ENCODE data around the gene CASD1. TPM values are rescaled to one million over a fixed set of nuclear protein-coding genes. Genes with fewer than 3 reads are reported as not detected.

The CASD1 gene
- polyA plus RNA-seq, 1 donor from 2014 or later, result 187 TPM

DNA sequence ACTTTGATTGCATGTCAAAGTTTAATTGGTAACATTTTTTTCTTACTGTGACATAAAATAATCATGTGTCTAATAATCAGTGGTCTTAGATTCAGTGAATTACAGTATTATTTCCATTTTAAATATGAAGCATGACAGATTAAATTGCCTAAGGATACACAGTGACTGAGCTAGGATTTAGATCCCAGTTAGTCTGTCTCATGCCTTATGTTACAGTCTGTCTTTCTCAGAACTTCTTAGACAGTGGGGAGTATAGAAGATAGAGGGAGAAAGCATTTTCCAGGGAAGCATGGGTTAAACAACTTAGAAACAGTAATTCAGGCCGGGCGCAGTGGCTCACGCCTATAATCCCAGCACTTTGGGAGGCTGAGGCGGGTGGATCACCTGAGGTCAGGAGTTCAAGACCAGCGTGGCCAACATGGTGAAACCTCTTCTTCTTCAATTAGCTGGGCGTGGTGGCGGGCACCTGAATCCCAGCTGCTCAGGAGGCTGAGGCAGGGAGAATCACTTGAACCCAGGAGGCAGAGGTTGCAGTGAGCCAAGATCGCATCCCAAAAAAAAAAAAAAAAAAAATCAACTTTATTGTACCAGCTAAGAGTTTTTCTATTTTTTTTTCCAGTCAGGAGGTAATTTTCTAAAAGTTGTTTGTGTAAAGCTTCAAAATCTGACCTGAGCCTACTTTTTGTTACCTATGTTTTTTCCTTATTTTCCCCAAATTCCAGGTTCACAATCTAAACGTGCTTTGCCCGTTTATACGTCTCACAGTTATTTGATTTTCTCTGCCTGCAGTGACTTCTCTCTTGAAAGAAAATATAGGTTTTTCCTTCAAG, 3.3 kb downstream of the CASD1 start:
- H3K4me3 ChIP-seq (ENCODE audit: low read length), result peak overlapping the region; percentile 72
- TF ChIP-seq RAD21 (conservative IDR thresholded peaks at IDR 0.05), result no peak
- TF ChIP-seq, protein P1, sequence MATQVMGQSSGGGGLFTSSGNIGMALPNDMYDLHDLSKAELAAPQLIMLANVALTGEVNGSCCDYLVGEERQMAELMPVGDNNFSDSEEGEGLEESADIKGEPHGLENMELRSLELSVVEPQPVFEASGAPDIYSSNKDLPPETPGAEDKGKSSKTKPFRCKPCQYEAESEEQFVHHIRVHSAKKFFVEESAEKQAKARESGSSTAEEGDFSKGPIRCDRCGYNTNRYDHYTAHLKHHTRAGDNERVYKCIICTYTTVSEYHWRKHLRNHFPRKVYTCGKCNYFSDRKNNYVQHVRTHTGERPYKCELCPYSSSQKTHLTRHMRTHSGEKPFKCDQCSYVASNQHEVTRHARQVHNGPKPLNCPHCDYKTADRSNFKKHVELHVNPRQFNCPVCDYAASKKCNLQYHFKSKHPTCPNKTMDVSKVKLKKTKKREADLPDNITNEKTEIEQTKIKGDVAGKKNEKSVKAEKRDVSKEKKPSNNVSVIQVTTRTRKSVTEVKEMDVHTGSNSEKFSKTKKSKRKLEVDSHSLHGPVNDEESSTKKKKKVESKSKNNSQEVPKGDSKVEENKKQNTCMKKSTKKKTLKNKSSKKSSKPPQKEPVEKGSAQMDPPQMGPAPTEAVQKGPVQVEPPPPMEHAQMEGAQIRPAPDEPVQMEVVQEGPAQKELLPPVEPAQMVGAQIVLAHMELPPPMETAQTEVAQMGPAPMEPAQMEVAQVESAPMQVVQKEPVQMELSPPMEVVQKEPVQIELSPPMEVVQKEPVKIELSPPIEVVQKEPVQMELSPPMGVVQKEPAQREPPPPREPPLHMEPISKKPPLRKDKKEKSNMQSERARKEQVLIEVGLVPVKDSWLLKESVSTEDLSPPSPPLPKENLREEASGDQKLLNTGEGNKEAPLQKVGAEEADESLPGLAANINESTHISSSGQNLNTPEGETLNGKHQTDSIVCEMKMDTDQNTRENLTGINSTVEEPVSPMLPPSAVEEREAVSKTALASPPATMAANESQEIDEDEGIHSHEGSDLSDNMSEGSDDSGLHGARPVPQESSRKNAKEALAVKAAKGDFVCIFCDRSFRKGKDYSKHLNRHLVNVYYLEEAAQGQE (IDR thresholded peaks at IDR 0.05; ENCODE audit: borderline replicate concordance), result no peak
- no peak for TF ChIP-seq SMC3 (conservative IDR thresholded peaks at IDR 0.05; ENCODE audit: poor library complexity)
- no peak for TF ChIP-seq POLR2AphosphoS5 (IDR thresholded peaks at IDR 0.05)
- no peak for TF ChIP-seq TAF1 (IDR thresholded peaks at IDR 0.05; ENCODE audit: low read depth)
- no peak for TF ChIP-seq EP300 (conservative IDR thresholded peaks at IDR 0.05; ENCODE audit: poor library complexity, severe bottlenecking)
- TF ChIP-seq EZH2 (IDR thresholded peaks at IDR 0.05; ENCODE audit: borderline replicate concordance, insufficient read depth, low read length, poor library complexity, severe bottlenecking), result no peak
- TF ChIP-seq, protein P2, sequence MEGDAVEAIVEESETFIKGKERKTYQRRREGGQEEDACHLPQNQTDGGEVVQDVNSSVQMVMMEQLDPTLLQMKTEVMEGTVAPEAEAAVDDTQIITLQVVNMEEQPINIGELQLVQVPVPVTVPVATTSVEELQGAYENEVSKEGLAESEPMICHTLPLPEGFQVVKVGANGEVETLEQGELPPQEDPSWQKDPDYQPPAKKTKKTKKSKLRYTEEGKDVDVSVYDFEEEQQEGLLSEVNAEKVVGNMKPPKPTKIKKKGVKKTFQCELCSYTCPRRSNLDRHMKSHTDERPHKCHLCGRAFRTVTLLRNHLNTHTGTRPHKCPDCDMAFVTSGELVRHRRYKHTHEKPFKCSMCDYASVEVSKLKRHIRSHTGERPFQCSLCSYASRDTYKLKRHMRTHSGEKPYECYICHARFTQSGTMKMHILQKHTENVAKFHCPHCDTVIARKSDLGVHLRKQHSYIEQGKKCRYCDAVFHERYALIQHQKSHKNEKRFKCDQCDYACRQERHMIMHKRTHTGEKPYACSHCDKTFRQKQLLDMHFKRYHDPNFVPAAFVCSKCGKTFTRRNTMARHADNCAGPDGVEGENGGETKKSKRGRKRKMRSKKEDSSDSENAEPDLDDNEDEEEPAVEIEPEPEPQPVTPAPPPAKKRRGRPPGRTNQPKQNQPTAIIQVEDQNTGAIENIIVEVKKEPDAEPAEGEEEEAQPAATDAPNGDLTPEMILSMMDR (IDR thresholded peaks at IDR 0.05; ENCODE audit: poor library complexity, severe bottlenecking), result no peak
- TF ChIP-seq MXI1 (conservative IDR thresholded peaks at IDR 0.05; ENCODE audit: poor library complexity, severe bottlenecking), result no peak
- H3K27ac ChIP-seq (ENCODE audit: low read length), result peak overlapping the region; percentile 88
- peak overlapping the region; percentile 7 for H3K9ac ChIP-seq (ENCODE audit: low read length)
- H3K27me3 ChIP-seq (ENCODE audit: insufficient read depth, low read depth, low read length), result no peaks in the 10 kb centered on the region
- no peaks in the 10 kb centered on the region for H3K36me3 ChIP-seq (ENCODE audit: insufficient read depth, low read length)
- H2AFZ ChIP-seq (ENCODE audit: low read depth, low read length), result no peak overlapping the region
- H3K9me2 ChIP-seq (ENCODE audit: insufficient read depth, low read length), result no peaks in the 10 kb centered on the region
- H3F3A ChIP-seq (ENCODE audit: insufficient read depth, low read length, poor library complexity, severe bottlenecking), result no peaks in the 10 kb centered on the region
- peak overlapping the region; percentile 98 for H3K4me2 ChIP-seq (ENCODE audit: low read length)
- peaks cover 90% of the 10 kb centered on the region for H3K79me2 ChIP-seq (replicated peaks; ENCODE audit: insufficient read depth, low read length)
- H4K20me1 ChIP-seq (ENCODE audit: insufficient read depth), result no peaks in the 10 kb centered on the region
- no peaks in the 10 kb centered on the region for H3K9me3 ChIP-seq (ENCODE audit: low read length)

DNA sequence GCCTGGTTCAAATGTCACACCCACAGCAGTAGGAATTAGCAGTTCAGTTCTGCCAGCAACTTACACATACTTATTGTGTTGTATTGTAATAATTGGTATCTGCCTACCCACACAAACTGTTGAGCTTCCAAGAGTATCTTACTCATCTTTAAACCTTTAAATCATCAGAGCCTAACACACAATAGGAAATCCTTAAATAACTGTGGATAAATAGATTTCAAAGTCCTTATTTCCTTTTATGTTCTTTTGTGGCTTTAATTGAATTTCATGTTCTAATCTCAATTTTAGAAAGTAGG, 3.9 kb downstream of the CASD1 start:
- Histone ChIP-seq H3F3A (ENCODE audit: insufficient read depth, low read length, poor library complexity, severe bottlenecking) (no peaks in the 10 kb centered on the region), H3K9ac (ENCODE audit: low read length) (peak overlapping the region; percentile 7), H3K36me3 (ENCODE audit: insufficient read depth, low read length) (no peaks in the 10 kb centered on the region), H2AFZ (ENCODE audit: low read depth, low read length) (no peak overlapping the region), H3K27me3 (ENCODE audit: insufficient read depth, low read depth, low read length) (no peaks in the 10 kb centered on the region), H3K9me3 (ENCODE audit: low read length) (no peaks in the 10 kb centered on the region), H4K20me1 (ENCODE audit: insufficient read depth) (no peaks in the 10 kb centered on the region), H3K79me2 (replicated peaks; ENCODE audit: insufficient read depth, low read length) (peaks cover 84% of the 10 kb centered on the region), H3K9me2 (ENCODE audit: insufficient read depth, low read length) (no peaks in the 10 kb centered on the region), H3K4me2 (ENCODE audit: low read length) (peak overlapping the region; percentile 36), H3K4me3 (ENCODE audit: low read length) (peak overlapping the region; percentile 44), H3K27ac (ENCODE audit: low read length) (peak overlapping the region; percentile 26)
- no peak for TF ChIP-seq EP300 (conservative IDR thresholded peaks at IDR 0.05; ENCODE audit: poor library complexity, severe bottlenecking)
- TF ChIP-seq RAD21 (conservative IDR thresholded peaks at IDR 0.05), result no peak
- no peak for TF ChIP-seq POLR2AphosphoS5 (IDR thresholded peaks at IDR 0.05)
- no peak for TF ChIP-seq MXI1 (conservative IDR thresholded peaks at IDR 0.05; ENCODE audit: poor library complexity, severe bottlenecking)
- TF ChIP-seq TAF1 (IDR thresholded peaks at IDR 0.05; ENCODE audit: low read depth), result no peak
- TF ChIP-seq, protein P1 (IDR thresholded peaks at IDR 0.05; ENCODE audit: borderline replicate concordance), result no peak
- TF ChIP-seq EZH2 (IDR thresholded peaks at IDR 0.05; ENCODE audit: borderline replicate concordance, insufficient read depth, low read length, poor library complexity, severe bottlenecking), result no peak
- TF ChIP-seq, protein P2 (IDR thresholded peaks at IDR 0.05; ENCODE audit: poor library complexity, severe bottlenecking), result no peak
- no peak for TF ChIP-seq SMC3 (conservative IDR thresholded peaks at IDR 0.05; ENCODE audit: poor library complexity)

Data from neural cell (in vitro differentiated cells).